ENCODE data around the gene MAU2.

Gene MAU2, protein sequence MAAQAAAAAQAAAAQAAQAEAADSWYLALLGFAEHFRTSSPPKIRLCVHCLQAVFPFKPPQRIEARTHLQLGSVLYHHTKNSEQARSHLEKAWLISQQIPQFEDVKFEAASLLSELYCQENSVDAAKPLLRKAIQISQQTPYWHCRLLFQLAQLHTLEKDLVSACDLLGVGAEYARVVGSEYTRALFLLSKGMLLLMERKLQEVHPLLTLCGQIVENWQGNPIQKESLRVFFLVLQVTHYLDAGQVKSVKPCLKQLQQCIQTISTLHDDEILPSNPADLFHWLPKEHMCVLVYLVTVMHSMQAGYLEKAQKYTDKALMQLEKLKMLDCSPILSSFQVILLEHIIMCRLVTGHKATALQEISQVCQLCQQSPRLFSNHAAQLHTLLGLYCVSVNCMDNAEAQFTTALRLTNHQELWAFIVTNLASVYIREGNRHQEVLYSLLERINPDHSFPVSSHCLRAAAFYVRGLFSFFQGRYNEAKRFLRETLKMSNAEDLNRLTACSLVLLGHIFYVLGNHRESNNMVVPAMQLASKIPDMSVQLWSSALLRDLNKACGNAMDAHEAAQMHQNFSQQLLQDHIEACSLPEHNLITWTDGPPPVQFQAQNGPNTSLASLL

GRCh38 chr19:19320361-19321140, at the start of gene MAU2, which contains the start of gene SUGP1:
Gene MAU2, plus strand, starts transcription at chr19:19320829. Its CDS starts 31 bp downstream, at chr19:19320860.
Gene SUGP1, minus strand, starts transcription at chr19:19320509. Its CDS starts 13 bp downstream, at chr19:19320496.
- peak; percentile 92 for DNase-seq

GRCh38 chr19:19271828-19272599, 48.6 kb upstream of the MAU2 start:
- no peak for DNase-seq

- no peak for DNase-seq
Measured at GRCh38 chr19:19274146-19274545, 46.5 kb upstream of the MAU2 start.

GRCh38 chr19:19274716-19275565, 45.7 kb upstream of the MAU2 start:
- no peak for DNase-seq

DNA sequence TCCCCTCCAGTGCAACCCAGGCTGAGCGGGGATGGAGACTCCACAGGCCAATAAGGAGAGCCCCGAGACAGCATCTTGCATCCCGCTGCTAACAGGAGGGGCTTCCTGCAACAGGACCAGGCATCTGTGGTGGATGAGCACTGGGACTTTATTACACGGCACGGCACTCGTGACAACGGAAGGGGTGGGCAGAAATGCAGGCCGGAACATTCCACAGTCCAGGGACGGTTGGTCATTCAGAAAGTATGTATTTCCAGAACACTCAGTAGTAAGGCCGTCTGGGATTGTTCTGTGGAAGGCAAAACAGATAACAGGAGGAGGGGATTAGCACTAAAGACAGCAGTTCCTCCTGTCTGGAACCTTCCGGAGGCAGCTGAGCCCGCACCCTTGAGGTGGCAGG, 44.2 kb upstream of the MAU2 start:
- no peak for DNase-seq

GRCh38 chr19:19276851-19277250, 43.8 kb upstream of the MAU2 start:
- DNase-seq: no peak

DNA sequence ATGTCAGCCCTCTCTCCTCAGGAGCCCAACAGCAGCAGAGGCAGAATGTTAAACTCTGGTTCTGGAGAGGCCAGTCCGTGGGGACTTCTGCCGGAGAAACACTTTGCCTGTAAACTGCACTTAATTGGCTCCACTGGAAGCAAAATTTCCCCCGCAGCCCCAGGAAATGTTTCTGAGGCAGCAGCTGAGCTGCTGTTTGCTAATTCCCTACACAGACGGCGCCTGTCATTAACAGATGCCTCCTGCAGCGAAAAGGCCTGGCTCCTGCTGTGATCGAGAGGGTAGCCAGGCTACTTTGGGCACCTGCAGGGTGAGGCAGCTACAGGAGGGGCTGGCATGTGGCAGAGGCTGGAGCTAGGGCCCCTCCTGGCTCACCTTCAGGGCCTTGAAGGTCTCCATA, 42.3 kb upstream of the MAU2 start:
- no peak for DNase-seq

DNA sequence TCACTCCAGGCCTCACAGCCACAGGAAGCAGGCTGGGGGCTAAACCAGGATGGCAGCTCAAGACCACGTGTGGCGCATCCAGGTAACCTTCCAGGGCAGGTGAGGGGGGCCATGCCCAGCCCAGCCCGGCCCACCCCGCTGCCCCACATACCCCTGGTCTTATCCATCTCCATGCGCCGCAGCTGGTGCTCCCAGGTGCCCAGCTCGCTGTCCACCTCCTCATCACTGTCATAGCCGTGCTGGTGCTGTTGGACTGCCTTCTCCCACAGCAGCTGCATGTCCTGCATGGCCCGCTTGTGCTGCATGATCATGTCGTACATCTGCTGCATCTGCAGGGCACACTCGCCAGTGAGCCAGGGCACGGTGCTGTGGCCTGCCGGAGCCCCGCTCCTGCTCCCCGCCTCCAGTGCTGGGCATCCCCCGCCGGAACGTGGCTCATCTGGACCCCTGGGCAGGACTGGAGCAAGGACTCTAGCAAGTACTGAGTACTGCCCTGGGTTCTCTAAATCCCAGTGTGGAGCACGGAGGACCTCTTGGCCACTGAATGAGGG, 41.5 kb upstream of the MAU2 start:
- no peak for DNase-seq

- DNase-seq: no peak
Measured at GRCh38 chr19:19279853-19280252, 40.8 kb upstream of the MAU2 start.

GRCh38 chr19:19280561-19280960, 40.1 kb upstream of the MAU2 start:
- DNase-seq: no peak

DNA sequence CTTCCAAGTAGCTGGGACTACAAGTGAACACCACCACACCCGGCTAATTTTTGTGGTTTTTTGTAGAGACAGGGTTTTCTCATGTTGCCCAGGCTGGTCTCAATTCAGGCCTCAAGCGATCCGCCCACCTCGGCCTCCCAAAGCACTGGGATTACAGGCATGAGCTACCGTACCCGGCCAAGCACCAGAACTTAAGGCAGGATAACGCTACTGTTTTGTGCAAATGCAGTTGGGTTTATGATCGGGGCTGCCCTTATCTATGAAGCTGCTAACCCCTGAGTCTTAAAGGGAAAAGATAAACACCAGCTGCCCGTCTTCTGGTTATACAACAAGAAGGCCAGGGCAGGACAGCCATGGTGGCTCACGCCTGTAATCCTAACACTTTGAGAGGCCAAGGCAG, 34.9 kb upstream of the MAU2 start:
- DNase-seq: no peak

- no peak for DNase-seq
Measured at GRCh38 chr19:19292607-19293006, 28.0 kb upstream of the MAU2 start.

GRCh38 chr19:19294914-19295313, 25.7 kb upstream of the MAU2 start:
- DNase-seq: no peak

DNA sequence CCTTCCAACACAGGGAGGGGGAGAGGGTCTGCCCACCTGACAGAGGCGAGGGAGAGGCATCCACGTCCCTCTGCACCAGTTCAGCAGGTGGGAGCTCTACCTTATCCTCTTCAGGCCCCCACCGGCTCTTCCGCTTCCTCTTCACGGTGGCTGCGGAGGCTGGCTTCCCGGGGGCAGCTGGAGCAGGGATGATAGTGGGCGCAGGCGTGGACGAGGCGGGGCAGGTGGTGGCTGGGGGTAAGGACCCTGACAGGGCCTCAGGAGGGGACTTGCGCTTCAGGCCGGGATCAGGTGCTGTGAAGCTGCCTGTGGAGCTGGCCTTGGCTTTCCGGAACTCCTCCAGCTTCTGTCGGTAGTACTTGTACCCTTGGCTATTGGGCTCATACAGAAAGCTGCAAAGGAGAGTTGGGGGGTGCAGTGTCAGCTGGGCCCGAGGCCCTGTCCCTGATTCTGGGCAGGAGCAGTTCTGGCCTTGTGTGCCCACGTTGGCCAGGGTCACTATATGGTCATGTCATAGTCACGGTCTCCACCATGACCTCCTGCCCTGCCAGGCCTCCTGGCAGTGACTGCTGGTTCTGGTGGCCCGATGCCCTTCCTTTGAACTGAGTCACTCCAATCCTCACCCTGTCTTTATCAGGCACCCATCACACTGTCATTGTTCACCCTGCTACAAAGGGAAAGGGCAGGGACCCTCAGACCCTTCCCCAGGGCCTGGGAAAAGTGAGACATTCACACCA, 23.5 kb upstream of the MAU2 start:
- no peak for DNase-seq

GRCh38 chr19:19297759-19298158, 22.9 kb upstream of the MAU2 start:
- DNase-seq: no peak

DNA sequence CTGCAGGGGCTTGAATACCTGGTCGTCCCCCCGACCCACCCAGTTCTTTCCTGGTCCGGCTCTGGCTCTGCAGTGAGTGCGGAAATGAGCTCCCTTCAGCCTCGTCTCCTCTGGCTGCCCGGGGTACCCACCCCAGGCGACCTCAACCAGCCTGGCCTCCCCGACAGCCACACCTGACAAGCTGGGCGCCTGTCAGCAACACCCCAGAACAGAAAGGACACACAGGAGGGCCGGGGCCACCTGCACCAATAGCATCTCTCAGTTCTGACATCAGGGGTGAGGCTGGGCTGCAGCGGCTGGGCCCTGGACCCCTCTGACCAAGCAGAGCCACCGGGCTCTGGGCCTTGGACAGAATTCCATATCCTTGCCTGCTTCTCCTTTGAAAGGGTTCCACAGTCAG, 20.0 kb upstream of the MAU2 start:
- no peak for DNase-seq

DNA sequence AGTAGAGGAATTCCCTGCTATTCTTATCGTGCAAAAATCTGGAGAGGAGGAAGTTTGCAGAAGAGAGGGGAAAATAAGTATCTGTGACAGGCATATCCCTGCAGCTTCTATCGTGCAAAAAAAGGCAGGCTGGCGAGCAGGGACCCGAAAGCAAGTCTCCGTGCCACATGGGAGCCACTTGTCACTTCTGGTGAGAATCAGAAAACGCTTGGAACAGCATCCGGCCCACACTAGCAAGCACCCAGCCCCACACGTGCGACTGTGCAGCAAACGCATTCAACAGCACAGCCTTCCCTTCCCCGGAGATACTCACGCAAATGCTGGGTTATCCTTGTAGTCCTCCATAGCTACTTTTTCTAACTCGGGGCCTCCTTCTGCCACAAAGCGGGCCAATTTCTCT, 17.2 kb upstream of the MAU2 start:
- no peak for DNase-seq

DNA sequence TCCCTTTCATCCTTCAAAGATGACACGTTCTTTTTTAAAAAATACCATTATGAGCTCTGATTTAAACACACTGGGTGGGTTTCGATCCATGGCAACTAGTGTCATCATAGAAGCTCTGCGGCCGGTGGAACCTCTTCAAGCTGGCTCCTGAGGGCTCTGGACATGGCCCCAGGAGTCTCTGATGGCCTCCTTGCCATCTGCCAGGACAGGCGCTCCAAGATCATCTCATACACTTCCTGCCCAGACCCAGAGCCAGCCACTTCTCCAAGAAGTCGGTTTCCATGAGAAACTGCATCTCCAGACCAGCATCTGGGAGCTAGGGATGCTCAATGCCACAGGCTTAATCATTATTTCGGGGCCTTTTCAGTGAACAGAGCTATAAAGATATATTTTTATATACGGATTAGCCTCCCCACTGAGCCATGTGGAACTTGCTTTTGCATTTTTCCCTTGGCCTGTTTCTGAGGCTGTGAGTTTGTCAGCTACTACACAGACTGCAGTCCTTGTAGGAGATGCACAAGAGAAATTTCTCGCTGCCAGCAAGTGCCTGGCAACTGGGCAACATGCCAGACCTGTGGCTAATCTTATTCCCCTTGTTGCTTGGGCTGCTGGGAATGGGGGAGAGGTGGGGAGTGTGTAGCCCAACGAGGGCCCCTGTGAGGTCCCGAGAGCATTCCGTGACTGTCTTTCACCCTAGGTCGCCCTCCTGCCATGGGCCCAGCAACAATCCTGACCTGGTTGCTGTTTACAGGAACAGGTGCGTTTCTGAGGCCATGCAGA, 16.3 kb upstream of the MAU2 start:
- no peak for DNase-seq

DNA sequence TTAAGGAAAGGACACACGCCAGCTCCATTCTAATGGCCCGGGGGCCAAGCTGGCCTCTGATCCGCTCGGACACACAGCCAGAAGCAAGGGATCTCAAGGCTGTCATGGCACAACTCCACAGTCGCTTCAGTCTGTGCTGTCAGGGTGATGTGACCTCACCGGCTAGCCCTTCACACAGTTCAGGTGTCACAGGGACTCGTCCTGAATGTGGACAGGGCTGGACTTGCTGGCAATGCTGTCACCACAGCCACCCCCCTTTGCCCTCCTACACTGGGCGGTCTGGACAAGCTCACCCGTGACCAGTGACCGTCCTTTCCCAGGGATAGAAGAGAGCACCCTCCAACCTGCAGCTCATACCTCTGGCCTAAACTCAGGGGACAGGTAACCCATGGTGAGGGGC, 15.6 kb upstream of the MAU2 start:
- DNase-seq: no peak

GRCh38 chr19:19305696-19306095, 14.9 kb upstream of the MAU2 start:
- DNase-seq: no peak
